HG03342 (cell line): Measurements from ENCODE around the gene ZBTB40.

Experiments used
- ATAC-seq: cut with Tn5 transposase; IDR thresholded peaks from one replicate; pipeline ENCODE4 v1.9.1; 2021; ENCODE audit warnings: mild to moderate bottlenecking, moderate library complexity; ENCODE audit not compliant: unreplicated experiment

The ZBTB40 gene

GRCh38 chr1:22503721-22504410 lies 52.2 kb downstream of the ZBTB40 start:
- no peak for ATAC-seq

GRCh38 chr1:22506130-22506692 lies 54.6 kb downstream of the ZBTB40 start:
- ATAC-seq = no peak

GRCh38 chr1:22507587-22507986 lies 55.9 kb downstream of the ZBTB40 start:
- ATAC-seq = no peak

- ATAC-seq = no peak
Measured at GRCh38 chr1:22508329-22508728, 56.7 kb downstream of the ZBTB40 start.

- no peak for ATAC-seq
Measured at GRCh38 chr1:22508991-22509390, 57.3 kb downstream of the ZBTB40 start.

GRCh38 chr1:22509815-22510214 lies 58.2 kb downstream of the ZBTB40 start:
- ATAC-seq = no peak

GRCh38 chr1:22512873-22513272 lies 61.2 kb downstream of the ZBTB40 start:
- ATAC-seq = no peak

- ATAC-seq = no peak
Measured at GRCh38 chr1:22516906-22517571, 65.4 kb downstream of the ZBTB40 start.

GRCh38 chr1:22517956-22518355 lies 66.3 kb downstream of the ZBTB40 start:
- no peak for ATAC-seq

- ATAC-seq = no peak
Measured at GRCh38 chr1:22518379-22518778, 66.7 kb downstream of the ZBTB40 start.

- ATAC-seq = no peak
Measured at GRCh38 chr1:22520871-22521270, 69.2 kb downstream of the ZBTB40 start.

- no peak for ATAC-seq
Measured at GRCh38 chr1:22521692-22522091, 70.0 kb downstream of the ZBTB40 start.

- ATAC-seq = no peak
Measured at GRCh38 chr1:22522221-22522743, 70.6 kb downstream of the ZBTB40 start.

- ATAC-seq = no peak
Measured at GRCh38 chr1:22524481-22524880, 72.8 kb downstream of the ZBTB40 start.

GRCh38 chr1:22525211-22525610 lies 73.6 kb downstream of the ZBTB40 start:
- ATAC-seq = no peak

- no peak for ATAC-seq
Measured at GRCh38 chr1:22525646-22526045, 74.0 kb downstream of the ZBTB40 start.

- no peak for ATAC-seq
Measured at GRCh38 chr1:22526098-22526497, 74.4 kb downstream of the ZBTB40 start.

- no peak for ATAC-seq
Measured at GRCh38 chr1:22526677-22527076, 75.0 kb downstream of the ZBTB40 start.

- no peak for ATAC-seq
Measured at GRCh38 chr1:22527122-22527521, 75.5 kb downstream of the ZBTB40 start.

- no peak for ATAC-seq
Measured at GRCh38 chr1:22527555-22528296, 76.1 kb downstream of the ZBTB40 start.

GRCh38 chr1:22528451-22528850 lies 76.8 kb downstream of the ZBTB40 start:
- ATAC-seq = no peak
